C4-2B (cell line): ENCODE results near the gene TMOD1.

Experiments used
- H3K27ac ChIP-seq: fragments of 450-650 bp; 2 replicates; pipeline ENCODE4 v1.5.1; 2017
- ZFX ChIP-seq: fragments of 450-650 bp; IDR thresholded peaks from 2 replicates; pipeline ENCODE4 v1.6.1; 2017
- TF ChIP-seq, protein P1 (sequence below): fragments of 450-650 bp; conservative IDR thresholded peaks from 2 replicates; pipeline ENCODE4 v1.5.1; 2017; ENCODE audit warnings: mild to moderate bottlenecking

Gene TMOD1

DNA sequence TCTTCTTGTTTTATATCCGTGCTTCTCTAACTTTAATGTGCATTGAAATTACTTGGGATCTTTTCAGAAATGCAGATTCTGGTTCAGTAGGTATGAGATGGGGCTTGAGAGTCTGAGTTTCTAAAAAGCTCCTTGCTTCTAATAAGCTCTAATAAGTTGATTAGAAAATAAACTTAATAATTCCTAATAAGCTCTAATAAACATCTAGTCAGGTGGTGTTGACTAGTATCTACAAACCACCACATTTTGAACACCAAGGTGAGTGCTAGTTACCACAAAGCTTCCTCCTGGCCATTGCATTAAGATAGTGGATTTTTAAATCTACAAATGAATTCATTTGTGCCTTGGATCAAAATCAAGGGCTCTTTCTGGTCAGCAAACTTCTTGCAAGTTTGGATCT is 5.3 kb downstream of the TMOD1 start:
- H3K27ac ChIP-seq: no peak overlapping the region

GRCh38 chr9:97507428-97507984 is 6.0 kb downstream of the TMOD1 start:
- H3K27ac ChIP-seq: no peak overlapping the region
- TF ChIP-seq, protein P1, sequence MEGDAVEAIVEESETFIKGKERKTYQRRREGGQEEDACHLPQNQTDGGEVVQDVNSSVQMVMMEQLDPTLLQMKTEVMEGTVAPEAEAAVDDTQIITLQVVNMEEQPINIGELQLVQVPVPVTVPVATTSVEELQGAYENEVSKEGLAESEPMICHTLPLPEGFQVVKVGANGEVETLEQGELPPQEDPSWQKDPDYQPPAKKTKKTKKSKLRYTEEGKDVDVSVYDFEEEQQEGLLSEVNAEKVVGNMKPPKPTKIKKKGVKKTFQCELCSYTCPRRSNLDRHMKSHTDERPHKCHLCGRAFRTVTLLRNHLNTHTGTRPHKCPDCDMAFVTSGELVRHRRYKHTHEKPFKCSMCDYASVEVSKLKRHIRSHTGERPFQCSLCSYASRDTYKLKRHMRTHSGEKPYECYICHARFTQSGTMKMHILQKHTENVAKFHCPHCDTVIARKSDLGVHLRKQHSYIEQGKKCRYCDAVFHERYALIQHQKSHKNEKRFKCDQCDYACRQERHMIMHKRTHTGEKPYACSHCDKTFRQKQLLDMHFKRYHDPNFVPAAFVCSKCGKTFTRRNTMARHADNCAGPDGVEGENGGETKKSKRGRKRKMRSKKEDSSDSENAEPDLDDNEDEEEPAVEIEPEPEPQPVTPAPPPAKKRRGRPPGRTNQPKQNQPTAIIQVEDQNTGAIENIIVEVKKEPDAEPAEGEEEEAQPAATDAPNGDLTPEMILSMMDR: no peak
- no peak for TF ChIP-seq ZFX

More for the DNA sequence above, 5.3 kb downstream of the TMOD1 start:
- TF ChIP-seq, protein P1: no peak
- TF ChIP-seq ZFX: no peak

DNA sequence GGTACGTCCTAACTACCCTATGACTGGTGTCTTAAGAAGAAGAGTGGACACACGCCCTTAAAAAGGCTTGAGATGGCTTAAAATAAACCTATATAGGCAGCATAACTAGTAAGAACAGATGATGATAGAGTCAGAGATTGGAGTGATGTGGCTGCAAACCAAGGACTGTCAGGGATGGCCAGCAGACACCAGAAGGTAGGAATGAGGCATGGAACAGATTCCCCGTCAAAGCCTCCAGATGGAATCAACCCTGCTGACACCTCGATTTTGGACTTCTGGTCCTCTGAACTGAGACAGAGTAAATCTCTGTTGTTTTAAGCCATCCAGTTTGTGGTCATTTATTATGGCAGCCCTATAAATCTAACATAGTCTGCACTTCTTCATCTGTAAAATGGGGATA is 7.4 kb downstream of the TMOD1 start:
- TF ChIP-seq, protein P1: no peak
- no peak for TF ChIP-seq ZFX

GRCh38 chr9:97510797-97511654 is 9.6 kb downstream of the TMOD1 start:
- TF ChIP-seq, protein P1: no peak
- H3K27ac ChIP-seq: no peak overlapping the region

More for the DNA sequence above, 7.4 kb downstream of the TMOD1 start:
- H3K27ac ChIP-seq: no peak overlapping the region

DNA sequence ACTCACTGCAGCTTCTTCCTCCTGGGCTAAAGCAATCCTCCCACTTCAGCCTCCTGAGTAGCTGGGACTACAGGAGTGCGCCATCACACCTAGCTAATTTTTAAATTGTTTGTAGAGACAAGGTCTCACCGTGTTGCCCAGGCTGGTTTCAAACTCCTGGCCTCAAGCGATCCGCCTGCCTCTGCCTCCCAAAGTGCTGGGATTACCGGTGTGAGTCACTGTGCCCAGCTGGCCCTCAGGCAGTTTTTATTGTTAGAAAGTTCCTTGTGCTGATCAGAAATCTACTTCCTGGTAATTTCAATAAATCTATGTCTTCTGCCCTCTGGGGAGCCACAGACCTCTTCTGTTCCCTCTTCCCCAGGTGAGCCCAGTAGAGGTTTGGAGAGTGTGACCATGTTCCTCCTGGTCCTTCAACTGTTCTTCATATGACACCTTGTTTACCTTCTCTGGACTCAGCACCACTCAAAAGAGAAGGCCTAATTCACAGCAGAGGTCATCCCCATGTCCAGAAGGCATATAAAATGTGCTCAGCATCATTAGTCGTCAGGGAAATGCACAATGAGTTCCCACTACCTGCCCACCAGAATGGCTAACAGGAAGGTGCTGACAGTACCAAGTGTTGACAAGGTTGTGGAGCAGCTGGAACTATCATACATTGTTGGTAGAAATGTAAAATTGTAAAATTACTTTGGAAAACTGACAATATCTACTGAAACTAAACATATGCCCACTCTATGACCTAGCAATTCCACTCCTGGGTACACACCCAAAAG is 10.4 kb downstream of the TMOD1 start:
- TF ChIP-seq ZFX: no peak
- TF ChIP-seq, protein P1: no peak
- H3K27ac ChIP-seq: no peak overlapping the region

DNA sequence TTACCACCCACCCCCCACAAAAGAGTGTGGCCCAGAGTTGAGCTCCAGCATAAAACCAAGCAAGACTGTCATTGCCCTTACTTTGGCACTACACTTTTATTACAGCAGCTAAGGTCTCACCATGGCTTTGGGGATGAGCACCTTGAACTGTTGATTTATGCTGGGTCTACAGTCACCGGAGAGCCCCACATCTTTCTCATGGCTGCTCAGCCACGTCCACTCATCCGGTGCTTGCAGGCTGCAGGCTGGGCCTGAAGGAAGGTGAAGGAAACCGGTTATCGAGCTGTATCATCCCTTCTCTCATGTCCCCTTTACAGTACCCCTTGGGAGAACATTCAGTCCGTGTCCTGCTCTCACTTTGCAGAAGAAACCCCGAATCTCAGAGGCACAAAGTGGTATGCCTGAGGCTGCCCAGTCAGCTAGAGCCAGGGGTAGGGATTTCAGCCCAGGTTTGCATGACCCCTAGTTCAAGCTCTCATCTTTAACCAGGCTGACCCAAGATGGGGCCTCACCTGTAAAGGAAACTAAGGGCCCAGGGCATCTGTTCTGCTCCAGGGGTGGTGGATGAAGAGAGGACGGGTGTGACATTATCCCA is 11.6 kb downstream of the TMOD1 start:
- TF ChIP-seq, protein P1: no peak
- no peak for TF ChIP-seq ZFX
- H3K27ac ChIP-seq: no peak overlapping the region
